Fibroblast of skin of right biceps (primary cell): ENCODE results near the gene NLN.
"Not testable (repeated sequence)": the region's sequence is repeated elsewhere in the genome, so short reads cannot be mapped to it uniquely, and the experiment has no call there.

Experiments
- DNase-seq: peaks from one replicate; pipeline ENCODE4 v3.0.0-alpha.2; 2013

NLN gene

DNA sequence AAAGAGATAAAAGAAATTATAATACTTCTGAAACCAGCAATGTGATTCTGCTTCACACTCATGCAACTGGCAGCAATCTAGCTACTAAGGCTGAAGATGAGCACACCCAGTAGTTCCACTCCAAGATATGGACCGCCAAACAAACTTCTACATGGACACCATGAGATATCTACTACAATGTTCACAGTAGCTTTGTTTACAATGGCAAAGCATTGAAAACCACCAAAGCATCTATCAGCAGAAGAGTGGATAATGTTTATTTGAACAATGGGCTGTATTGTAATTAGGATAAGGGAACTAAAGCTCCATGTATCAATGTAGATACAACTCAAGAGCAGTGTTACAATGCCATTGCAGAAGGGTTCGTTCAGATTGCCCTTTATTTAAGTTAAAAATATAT is 113.2 kb downstream of the NLN start:
- no peak for DNase-seq

DNA sequence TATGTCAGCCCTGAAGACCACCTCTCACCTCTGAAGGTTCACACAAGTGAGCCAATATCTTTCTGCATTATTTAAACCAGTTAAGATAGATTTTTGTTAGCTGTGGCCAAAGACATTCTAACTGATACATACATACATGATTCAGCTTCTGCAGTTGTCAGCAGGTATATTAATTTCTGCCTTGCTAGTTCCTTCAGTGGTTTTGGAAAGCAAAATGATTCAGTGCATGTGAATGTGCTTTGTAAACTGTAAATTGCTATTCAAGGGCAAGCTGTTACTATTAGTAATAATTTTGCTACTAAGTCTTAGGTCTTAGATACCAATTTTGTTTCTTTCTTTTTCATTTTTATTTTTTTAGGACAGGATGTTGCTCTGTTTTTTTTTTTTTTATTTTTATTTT is 115.1 kb downstream of the NLN start:
- DNase-seq = peak; percentile 91

DNA sequence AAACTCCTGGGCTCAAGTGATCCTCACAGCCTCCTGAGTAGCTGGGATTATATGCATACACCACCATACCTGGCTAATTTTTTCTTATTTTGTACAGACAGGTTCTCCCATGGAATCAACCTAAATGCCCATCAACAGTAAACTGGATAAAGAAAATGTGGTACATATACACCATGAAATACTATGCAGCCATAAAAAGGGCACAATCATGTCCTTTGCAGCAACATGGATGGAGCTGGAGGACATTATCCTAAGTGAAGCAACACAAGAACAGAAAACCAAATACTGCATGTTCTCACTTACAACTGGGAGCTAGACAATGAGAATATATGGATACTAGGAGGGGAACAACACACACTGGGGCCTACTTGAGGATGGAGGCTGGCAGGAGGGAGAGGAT is 117.2 kb downstream of the NLN start:
- not testable (repeated sequence) for DNase-seq

DNA sequence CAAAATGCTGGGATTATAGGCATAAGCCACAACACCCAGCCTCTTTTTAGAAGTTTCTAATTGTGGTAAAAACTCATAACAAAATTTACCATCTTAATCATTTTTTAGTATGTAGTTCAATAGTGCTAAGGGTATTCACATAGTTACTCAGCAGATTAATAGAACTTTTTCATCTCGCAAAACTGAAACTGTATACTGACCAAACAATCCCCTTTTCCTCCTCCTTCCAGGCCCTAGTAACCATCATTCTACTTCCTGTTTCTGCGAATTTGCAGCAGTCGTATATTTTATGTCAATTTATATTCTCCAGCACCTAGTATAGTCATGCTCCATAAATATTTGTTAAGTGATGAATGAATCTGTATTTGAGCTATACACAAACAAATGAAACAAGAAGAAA is 118.1 kb downstream of the NLN start:
- DNase-seq = no peak

DNA sequence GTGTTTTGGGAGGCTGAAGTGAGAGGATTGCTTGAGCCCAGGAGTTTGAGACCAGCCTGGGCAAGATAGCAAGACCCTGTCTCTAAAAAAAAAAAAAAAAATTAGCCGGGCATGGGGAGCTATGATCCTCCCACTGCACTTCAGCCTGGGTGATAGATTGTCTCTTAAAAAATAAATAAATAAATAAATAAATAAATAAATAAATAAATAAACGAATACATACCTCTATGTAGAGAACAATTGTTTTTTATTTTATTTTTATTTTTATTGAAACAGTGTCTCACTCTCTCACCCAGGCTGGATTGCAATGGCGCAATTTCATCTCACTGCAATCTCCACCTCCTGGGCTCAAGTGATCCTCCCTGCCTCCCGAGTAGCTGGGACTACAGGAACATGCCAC is 122.8 kb downstream of the NLN start:
- DNase-seq = not testable (repeated sequence)

DNA sequence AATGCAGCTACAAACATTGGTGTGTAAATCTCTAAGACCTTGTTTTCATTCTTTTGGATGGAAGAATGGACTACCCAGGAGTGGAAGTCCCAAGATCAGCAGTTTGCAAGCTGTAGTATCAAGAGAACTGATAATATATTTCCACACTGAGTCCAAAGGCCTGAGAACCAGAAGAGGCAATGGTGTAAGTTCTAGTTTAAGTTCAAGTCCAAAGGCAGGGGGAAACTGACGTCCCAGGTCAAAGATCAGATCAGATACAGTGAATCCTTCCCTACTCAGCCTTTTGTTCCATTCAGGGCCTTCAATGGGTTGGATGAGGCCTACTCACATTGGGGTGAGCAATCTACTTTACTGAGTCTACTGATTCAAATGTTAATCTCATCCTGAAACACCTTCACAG is 124.1 kb downstream of the NLN start:
- no peak for DNase-seq

DNA sequence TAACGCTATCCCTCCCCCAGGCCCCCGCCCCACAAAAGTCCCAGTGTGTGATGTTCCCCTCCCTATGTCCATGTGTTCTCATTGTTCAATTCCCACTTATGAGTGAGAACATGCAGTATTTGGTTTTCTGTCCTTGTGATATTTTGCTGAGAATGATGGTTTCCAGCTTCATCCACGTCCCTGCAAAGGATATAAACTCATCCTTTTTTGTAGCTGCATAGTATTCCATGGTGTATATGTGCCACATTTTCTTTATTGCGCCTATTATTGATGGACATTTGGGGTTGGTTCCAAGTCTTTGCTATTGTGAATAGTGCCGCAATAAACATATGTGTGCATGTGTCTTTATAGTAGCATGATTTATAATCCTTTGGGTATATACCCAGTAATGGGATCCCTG is 125.0 kb downstream of the NLN start:
- DNase-seq = not testable (repeated sequence)

DNA sequence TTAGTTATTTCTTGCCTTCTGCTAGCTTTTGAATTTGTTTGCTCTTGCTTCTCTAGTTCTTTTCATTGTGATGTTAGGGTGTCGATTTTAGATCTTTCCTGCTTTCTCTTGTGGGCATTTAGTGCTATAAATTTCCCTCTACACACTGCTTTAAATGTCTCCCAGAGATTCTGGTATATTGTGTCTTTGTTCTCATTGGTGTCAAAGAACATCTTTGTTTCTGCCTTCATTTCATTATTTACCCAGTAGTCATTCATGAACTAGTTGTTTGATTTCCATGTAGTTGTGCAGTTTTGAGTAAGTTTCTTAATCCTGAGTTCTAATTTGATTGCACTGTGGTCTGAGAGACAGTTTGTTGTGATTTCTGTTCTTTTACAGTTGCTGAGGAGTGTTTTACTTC is 127.9 kb downstream of the NLN start:
- DNase-seq = not testable (repeated sequence)

DNA sequence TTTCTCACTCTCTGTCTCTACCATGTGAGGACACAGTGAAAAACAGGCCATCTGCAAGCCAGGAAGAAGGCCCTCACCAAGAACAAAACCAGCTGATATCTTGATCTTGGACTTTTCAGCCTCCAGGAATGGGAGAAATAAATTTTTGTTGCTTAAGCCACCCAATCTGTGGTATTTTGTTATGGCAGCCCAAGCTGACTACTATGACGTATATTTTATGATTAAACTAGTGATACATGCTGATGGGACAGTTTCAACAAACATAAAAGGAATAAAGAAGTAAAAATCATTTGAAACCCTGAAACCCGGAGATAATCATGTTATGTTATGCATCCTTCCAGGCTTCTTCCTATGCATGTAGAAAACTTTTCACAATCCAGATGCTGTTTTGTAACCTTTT is 132.9 kb downstream of the NLN start:
- peak; percentile 64 for DNase-seq

DNA sequence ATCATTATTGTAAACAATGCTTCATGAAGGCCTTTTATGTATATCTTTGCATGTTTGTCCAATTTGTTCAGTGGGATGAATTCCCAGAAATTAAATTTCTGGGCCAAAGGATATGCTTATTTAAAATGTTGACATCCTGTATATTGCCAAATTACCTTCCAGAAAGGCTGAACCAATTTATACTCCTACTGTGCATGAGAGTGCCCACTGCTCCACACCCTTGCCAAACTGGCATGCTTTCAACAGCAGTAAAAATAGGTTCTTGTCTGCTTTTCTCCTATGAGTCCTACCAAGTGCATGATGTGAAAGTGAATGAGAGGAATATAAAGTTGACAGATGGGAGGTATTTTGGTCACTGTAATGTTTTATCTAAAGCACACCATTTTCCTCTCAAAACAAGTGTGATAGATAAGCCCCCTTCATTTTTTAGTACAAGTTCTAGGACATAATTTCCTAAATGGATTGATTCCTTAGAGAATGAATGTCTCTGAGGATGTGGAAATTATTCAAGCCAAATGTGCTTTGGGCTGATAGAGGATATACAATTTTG is 133.8 kb downstream of the NLN start:
- no peak for DNase-seq

DNA sequence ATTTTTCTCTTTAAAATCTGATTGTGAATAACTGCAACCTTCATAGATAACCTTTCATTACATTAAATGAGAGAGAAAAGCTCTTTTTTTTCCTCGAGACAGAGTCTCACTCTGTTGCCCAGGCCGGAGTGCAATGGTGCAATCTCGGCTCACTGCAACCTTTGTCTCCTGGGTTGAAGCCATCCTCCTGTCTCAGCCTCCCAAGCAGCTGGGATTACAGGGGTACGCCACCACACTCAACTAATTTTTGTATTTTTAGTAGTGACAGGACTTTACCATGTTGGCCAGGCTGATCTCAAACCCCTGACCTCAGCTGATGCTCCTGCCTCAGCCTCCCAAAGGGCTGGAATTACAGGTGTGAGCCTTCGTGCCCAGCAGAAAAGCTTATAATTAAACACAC is 134.5 kb downstream of the NLN start:
- DNase-seq = no peak

DNA sequence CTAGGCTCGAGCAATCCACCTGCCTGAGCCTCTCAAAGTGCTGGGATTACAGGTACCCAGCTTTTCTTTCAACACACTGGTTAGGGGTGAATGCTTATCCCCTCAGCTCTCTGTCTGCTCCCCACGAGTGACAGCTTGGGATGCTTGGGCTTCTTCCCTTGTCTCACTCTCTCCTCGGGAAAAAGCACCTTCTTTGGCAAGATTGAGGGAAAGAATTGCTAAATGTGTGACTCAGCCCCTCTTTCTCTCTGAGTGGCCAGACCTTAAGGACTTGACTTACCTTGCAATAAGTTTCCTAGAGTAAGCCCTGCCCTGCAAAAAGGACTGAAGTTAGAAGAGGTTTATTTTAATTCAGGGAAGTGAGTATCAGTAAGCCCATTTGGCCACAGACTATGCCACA is 136.3 kb downstream of the NLN start:
- DNase-seq = peak; percentile 59

DNA sequence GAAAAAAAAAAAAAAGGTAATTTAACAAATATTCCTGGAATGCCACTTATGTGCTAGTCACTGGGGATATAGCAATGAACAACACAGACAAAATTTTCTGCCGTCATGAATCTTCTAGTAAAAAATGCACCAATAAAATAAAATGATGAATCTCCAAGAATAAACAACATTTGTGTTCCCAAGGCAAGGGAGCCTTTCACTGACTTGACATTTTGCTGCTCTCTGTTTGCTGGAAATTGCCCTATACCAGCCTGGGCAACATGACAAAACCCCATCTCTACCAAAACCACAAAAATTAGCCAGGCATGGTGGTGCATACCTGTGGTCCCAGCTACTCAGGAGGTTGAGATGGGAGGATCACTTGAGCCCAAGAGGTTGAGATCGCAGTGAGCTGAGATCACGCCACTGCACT is 139.8 kb downstream of the NLN start:
- peak; percentile 99 for DNase-seq

DNA sequence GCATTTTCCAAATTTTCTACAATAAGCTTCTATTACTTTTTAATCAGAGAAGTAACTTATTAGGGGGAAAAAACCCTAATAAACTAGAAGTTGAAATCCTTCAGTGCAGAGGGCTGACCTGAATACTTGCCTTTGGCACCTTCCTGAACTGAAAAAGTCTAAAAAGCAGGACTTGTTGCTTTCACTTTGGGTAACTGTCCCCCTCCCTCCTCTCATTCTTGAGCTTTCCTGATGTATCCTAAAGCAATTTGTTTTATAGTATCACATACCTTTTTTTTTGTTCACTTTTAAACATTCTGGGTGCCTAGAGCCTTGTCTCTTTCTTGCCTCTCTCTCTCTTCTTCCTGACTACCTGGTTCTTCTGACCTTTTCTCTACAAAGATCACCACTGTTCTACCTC is 140.4 kb downstream of the NLN start:
- peak; percentile 45 for DNase-seq

DNA sequence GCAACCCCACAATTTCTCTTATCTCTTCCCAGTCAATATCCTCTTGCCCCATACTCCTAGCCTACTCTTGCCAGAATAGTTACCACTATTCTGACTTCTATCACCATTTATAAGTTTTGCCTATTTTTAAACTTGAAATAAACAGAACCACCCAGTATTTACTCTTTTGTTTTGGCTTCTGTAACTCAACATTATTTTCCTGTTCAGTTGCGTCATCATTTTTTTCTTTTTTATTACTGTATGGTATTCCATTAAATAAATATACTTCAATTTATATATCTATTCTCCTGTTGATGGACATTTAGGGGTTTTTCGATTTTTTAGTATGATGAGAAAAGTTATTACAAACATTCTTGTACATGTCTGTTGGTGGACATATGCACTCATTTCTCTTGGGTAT is 141.7 kb downstream of the NLN start:
- no peak for DNase-seq

DNA sequence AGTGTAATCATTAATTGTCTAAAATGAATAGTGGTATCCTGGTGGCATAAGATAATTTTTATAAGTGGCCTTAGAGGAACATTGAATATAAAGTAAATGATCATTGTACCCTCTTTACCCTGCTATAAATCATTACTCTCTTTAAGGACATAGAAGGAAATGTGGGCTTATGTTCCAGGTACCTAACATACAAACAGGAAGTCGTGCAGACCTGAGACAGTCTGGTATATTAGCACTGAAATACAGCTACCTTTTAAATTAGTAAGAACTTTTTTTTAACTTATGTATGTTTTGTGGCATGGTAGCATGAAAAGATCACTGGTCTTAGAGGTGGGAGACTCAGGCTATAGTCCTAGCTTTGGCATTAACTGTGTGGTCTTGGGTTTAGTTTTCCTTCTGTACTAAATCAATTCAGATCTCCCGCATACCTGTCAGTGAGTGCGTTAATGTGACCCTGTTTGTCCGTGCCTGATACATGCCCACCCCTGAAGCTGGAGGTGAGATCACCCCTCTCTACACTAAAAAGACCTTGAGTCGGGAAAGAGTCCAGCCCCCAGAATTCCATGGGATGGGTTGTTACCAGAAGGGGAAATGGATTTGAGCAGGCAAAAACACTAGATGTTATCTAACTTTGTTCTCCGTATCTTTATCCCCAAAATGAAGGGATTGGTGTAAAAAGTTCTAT is 145.0 kb downstream of the NLN start:
- no peak for DNase-seq

DNA sequence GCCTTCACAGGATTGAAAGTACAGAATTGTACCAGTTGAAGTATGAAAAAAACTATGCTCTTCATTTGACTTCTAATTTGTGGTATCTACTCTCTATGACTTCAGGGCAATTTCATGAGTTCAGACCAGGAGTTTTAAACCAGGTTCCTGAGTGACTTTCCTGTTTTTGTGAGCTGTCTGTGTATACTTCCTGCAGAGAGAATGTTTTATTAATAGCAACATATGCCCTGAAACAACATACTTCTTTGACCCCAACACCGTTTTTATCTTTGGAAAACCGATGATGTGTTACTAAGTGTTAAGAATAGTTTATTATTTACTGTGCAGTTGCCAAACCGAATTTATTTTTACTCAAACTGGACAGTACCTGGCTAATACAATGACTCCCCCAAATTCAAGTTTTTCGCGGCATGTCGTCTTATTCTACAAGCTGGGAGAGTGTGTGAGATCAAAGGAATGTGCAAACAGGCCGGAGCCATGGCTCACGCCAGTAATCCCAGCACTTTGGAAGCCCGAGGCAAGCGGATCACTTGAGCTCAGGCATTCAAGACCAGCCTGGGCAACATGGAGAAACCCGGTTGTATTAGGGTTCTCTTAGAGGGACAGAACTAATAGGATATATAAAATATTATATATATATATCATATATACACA is 145.7 kb downstream of the NLN start:
- DNase-seq = peak; percentile 32

DNA sequence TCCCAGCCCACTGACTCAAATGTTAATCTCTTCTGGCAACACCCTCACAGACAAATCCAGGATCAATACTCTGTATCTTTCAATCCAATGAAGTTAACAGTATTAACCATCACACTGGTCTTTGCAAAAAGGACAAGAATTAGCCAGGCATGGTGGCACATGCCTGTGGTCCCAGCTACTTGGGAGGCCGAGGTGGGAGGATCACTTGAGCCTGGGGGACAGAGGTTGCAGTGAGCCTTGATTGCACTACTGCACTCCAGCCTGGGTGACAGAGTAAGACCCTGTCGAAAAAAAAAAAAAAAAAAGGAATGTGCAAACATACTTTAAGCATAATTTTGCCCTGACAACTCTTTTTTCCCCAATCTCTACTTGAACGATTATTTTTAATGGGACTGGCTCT is 146.5 kb downstream of the NLN start:
- no peak for DNase-seq

DNA sequence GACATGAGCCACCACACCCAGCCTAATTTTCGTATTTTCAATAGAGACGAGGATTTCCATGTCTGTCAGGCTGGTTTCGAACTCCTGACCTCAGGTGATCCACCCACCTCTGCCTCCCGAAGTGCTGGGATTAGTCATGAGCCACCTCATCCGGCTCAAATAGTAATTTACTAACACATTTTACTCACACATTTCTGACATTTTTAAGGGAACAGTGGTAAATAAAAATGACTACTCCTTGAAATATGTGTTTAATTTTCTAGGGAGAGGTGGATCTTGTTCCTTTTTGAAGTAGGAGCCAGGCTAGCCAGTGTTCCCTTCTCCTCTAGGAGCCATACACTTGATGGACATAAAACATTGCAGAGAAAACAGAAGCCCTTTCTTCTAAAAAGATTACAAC is 149.2 kb downstream of the NLN start:
- peak; percentile 88 for DNase-seq

DNA sequence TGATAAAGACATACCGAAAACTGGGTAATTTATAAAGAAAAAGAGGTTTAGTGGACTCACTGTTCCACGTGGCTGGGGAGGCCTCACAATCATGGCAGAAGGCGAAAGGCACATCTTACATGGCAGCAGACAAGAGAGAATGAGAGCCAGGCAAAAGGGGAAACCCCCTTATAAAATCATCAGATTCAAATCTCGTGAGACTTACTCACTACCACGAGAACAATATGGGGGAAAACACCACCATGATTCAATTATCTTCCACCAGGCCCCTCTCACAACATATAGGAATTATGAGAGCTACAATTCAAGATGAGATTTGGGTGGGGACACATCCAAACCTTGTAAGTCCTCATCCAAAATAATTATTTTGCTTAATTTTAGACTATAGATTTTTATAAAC is 149.8 kb downstream of the NLN start:
- DNase-seq = not testable (repeated sequence)

DNA sequence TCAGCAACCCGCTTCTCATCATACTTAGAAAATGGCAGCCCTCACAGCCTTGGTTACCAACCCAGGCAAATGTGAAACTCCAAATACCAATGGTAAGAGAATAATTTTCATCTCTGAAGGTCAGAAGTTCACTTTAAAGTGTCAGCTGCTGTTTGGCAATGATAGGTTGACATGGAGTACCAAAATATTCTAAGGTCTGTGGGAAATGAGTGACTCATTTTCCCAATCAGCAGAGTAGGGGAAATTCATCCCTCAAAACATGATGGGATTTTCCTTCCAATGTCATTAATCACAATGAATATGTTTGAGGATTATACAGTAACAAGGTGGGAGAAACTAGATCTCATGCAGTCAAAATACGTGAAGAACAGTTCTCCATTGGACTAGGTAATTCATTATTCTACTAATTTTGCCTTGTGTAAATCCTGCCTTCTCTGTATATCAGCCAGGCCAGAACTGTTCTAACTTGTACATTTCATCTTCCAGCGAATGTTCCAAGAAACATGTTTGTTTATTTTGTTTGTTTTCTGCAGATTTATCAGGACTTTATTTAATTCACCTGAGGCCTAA is 151.3 kb downstream of the NLN start:
- peak; percentile 88 for DNase-seq

DNA sequence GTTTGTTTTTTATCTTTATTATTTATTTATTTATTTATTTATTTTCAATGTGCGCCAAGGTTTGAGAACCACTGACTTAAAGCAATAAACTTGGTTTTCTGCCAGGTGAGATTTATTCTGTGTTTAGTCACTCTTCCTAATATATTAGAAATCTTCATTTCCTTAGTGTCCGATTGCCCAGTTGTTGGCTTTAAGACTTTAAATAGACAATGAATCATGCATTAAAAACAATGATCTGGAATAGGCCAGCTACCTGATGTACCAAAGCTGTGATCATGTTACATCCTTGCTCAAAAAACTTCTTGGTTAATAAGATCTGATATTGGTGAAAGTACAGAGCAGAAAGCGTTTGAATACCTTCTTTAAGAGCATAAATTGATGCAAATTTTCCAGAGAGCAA is 152.2 kb downstream of the NLN start:
- DNase-seq = peak; percentile 59

DNA sequence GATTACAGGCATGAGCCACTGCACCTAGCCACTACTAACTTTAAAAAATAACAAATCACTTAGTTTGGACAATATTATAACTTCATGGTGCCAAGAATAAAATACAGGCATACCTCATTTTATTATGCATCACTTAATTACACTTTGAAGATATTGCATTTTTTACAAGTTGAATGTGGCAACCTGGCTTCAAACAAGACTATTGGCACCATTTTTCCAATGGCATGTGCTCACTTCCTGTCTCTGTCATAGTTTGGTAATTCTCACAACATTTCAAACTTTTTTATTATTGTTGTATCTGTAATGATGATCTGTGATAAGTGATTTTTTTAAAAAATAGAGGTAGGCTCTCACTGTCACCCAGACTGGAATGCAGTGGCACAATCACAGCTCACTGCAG is 154.5 kb downstream of the NLN start:
- DNase-seq = no peak

DNA sequence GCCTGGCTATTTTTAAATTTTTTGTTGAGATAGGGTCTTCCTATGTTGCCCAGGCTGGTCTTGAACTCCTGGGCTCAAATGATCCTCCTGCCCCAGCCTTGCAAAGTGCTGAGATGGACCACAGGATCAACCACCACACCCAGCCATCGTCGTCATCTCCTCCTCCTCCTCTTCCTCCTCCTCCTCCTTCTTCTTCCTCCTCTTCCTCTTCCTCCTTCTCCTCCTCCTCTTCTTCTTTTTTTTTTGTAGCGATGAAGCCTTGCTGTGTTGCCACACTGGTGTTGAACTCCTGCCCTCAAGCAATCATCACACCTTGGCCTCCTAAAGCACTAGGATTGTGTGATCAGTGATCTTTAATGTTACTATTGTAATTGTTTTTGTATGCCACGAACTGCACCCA is 155.0 kb downstream of the NLN start:
- no peak for DNase-seq
